Neural cell (in vitro differentiated cells): ENCODE data around the gene PCLO. TPM values are rescaled to one million over a fixed set of nuclear protein-coding genes. Genes with fewer than 3 reads are reported as not detected.

Experiments used
- H2AFZ ChIP-seq: fragments of 200-600, 300-800 bp; sonication (generic), shearing (Covaris generic); 2 replicates; pipeline ENCODE4 v1.6.0; 2014; ENCODE audit warnings: low read depth, mild to moderate bottlenecking, antibody characterized with exemption, low read length, moderate library complexity
- H3F3A ChIP-seq: fragments of 200-600 bp; shearing (Covaris generic); 2 replicates; pipeline ENCODE4 v1.6.1; 2016; ENCODE audit warnings: mild to moderate bottlenecking, moderate library complexity, mixed read lengths, antibody characterized with exemption, low read length; ENCODE audit not compliant: insufficient read depth, poor library complexity, severe bottlenecking
- H3K27ac ChIP-seq: fragments of 200-600, 300-800 bp; sonication (generic), shearing (Covaris generic); 2 replicates; pipeline ENCODE4 v1.5.1; 2014; ENCODE audit warnings: mild to moderate bottlenecking, low read length, moderate library complexity
- H3K27me3 ChIP-seq: fragments of 300-800, 200-600 bp; sonication (generic), shearing (Covaris generic); 2 replicates; pipeline ENCODE4 v1.6.0; 2014; ENCODE audit warnings: mild to moderate bottlenecking, low read depth, low read length, moderate library complexity; ENCODE audit not compliant: insufficient read depth
- H3K36me3 ChIP-seq: fragments of 300-800, 200-600 bp; sonication (generic), shearing (Covaris generic); 2 replicates; pipeline ENCODE4 v1.5.1; 2014; ENCODE audit warnings: mild to moderate bottlenecking, antibody characterized with exemption, low read length, moderate library complexity; ENCODE audit not compliant: insufficient read depth
- H3K4me2 ChIP-seq: fragments of 300-800, 200-600 bp; sonication (generic), shearing (Covaris generic); 2 replicates; pipeline ENCODE4 v1.6.0; 2014; ENCODE audit warnings: mild to moderate bottlenecking, low read length
- H3K4me3 ChIP-seq: fragments of 300-800, 200-600 bp; sonication (generic), shearing (Covaris generic); 2 replicates; pipeline ENCODE4 v1.5.1; 2014; ENCODE audit warnings: mild to moderate bottlenecking, low read length, moderate library complexity
- H3K79me2 ChIP-seq: fragments of 200-600 bp; shearing (Covaris generic); replicated peaks from 2 replicates; pipeline ENCODE4 v1.6.0; 2014; ENCODE audit warnings: mild to moderate bottlenecking, low read length, moderate library complexity; ENCODE audit not compliant: insufficient read depth
- H3K9ac ChIP-seq: fragments of 300-800, 200-600 bp; sonication (generic), shearing (Covaris generic); 2 replicates; pipeline ENCODE4 v1.6.1; 2016; ENCODE audit warnings: mild to moderate bottlenecking, low read length, mixed read lengths
- H3K9me2 ChIP-seq: fragments of 200-600 bp; shearing (Covaris generic); 2 replicates; pipeline ENCODE4 v1.6.1; 2016; ENCODE audit warnings: mild to moderate bottlenecking, low read length, mixed read lengths; ENCODE audit not compliant: insufficient read depth
- H3K9me3 ChIP-seq: fragments of 200-600, 300-800 bp; sonication (generic), shearing (Covaris generic); 2 replicates; pipeline ENCODE4 v1.6.1; 2016; ENCODE audit warnings: mild to moderate bottlenecking, mixed run types, low read length, moderate library complexity, mixed read lengths
- H4K20me1 ChIP-seq: fragments of 200-600 bp; shearing (Covaris generic); 2 replicates; pipeline ENCODE4 v1.6.1; 2016; ENCODE audit warnings: mild to moderate bottlenecking, mixed run types; ENCODE audit not compliant: insufficient read depth
- CTCF ChIP-seq: fragments of 450-650 bp; IDR thresholded peaks from 2 replicates; pipeline ENCODE4 v1.5.1; 2014; ENCODE audit warnings: antibody characterized with exemption, mild to moderate bottlenecking, moderate library complexity; ENCODE audit not compliant: poor library complexity, severe bottlenecking
- EP300 ChIP-seq: fragments of 450-650 bp; conservative IDR thresholded peaks from 2 replicates; pipeline ENCODE4 v1.6.1; 2014; ENCODE audit warnings: antibody characterized with exemption, mild to moderate bottlenecking, moderate library complexity; ENCODE audit not compliant: poor library complexity, severe bottlenecking
- EZH2 ChIP-seq: fragments of 200-600, 300-800 bp; shearing (Covaris generic), sonication (generic); IDR thresholded peaks from 2 replicates; pipeline ENCODE4 v1.6.1; 2014; ENCODE audit warnings: antibody characterized with exemption, low read length, borderline replicate concordance, mild to moderate bottlenecking; ENCODE audit not compliant: insufficient read depth, poor library complexity, severe bottlenecking
- MXI1 ChIP-seq: fragments of 450-650 bp; conservative IDR thresholded peaks from 2 replicates; pipeline ENCODE4 v1.6.1; 2014; ENCODE audit warnings: antibody characterized with exemption, mild to moderate bottlenecking; ENCODE audit not compliant: poor library complexity, severe bottlenecking
- POLR2AphosphoS5 ChIP-seq: IDR thresholded peaks from 2 replicates; pipeline ENCODE4 v1.6.1; 2012
- RAD21 ChIP-seq: fragments of 450-650 bp; conservative IDR thresholded peaks from 2 replicates; pipeline ENCODE4 v1.6.1; 2014; ENCODE audit warnings: antibody characterized with exemption, mild to moderate bottlenecking, moderate library complexity
- REST ChIP-seq: IDR thresholded peaks from 2 replicates; pipeline ENCODE4 v1.6.1; 2012; ENCODE audit warnings: borderline replicate concordance
- SMC3 ChIP-seq: fragments of 450-650 bp; conservative IDR thresholded peaks from 2 replicates; pipeline ENCODE4 v1.6.1; 2014; ENCODE audit warnings: antibody characterized with exemption, mild to moderate bottlenecking, moderate library complexity; ENCODE audit not compliant: poor library complexity
- TAF1 ChIP-seq: IDR thresholded peaks from 2 replicates; pipeline ENCODE4 v1.6.1; 2012; ENCODE audit warnings: low read depth
- polyA plus RNA-seq: library from polyadenylated mRNA; depleted of rRNA; stranded (reverse); fragments of >200 nt; gene quantifications from 2 replicates; pipeline ENCODE4 v1.2.3, GENCODE V29; 2014

Gene PCLO
- polyA plus RNA-seq, 1 donor from 2014 or later, result 25.5 TPM

- Histone ChIP-seq H3K27ac (no peak overlapping the region), H3K27me3 (no peaks in the 10 kb centered on the region), H3K36me3 (no peaks in the 10 kb centered on the region), H4K20me1 (no peaks in the 10 kb centered on the region), H3K9me2 (no peaks in the 10 kb centered on the region), H2AFZ (no peak overlapping the region), H3K4me2 (no peak overlapping the region), H3K79me2 (no peaks in the 10 kb centered on the region), H3F3A (no peaks in the 10 kb centered on the region), H3K9me3 (no peaks in the 10 kb centered on the region), H3K4me3 (no peak overlapping the region), H3K9ac (no peak overlapping the region)
- TF ChIP-seq REST (no peak), SMC3 (peak; percentile 83), POLR2AphosphoS5 (no peak), EP300 (no peak), EZH2 (no peak), RAD21 (peak; percentile 85), TAF1 (no peak), CTCF (peak; percentile 82), MXI1 (no peak)
Measured at GRCh38 chr7:82729172-82730030, 433.3 kb downstream of the PCLO start.

- peak; percentile 98 for TF ChIP-seq EP300
- no peak for TF ChIP-seq TAF1
- TF ChIP-seq SMC3, result no peak
- TF ChIP-seq REST, result peak; percentile 71
- TF ChIP-seq EZH2, result no peak
- TF ChIP-seq POLR2AphosphoS5, result peak; percentile 71
- TF ChIP-seq RAD21, result no peak
- no peak for TF ChIP-seq MXI1
- no peak for TF ChIP-seq CTCF
- Histone ChIP-seq H4K20me1 (no peaks in the 10 kb centered on the region), H3K4me2 (no peak overlapping the region), H2AFZ (no peak overlapping the region), H3K4me3 (peak overlapping the region; percentile 24), H3K9ac (no peak overlapping the region), H3K9me2 (no peaks in the 10 kb centered on the region), H3K79me2 (no peaks in the 10 kb centered on the region), H3F3A (no peaks in the 10 kb centered on the region), H3K27me3 (no peaks in the 10 kb centered on the region), H3K9me3 (no peaks in the 10 kb centered on the region), H3K27ac (peak overlapping the region; percentile 69), H3K36me3 (no peaks in the 10 kb centered on the region)
Measured at GRCh38 chr7:82726038-82726800, 436.5 kb downstream of the PCLO start.
